Right lobe of liver (tissue), 6 donors: Measurements from ENCODE around the gene ACTBL2. TPM values are rescaled to one million over a fixed set of nuclear protein-coding genes. Genes with fewer than 3 reads are reported as not detected.

Experiments used
- ATAC-seq, 4 donors: fragments of 200-7000 bp; cut with Tn5 transposase; one replicate each; pipeline ENCODE4 v1.9.1; 2020; ENCODE audit warnings: mild to moderate bottlenecking in 4 of 4, moderate library complexity in 4 of 4
- DNase-seq, 3 donors: peaks; one replicate each; pipeline ENCODE4 v3.0.0-alpha.2; 2020
- H3K27ac ChIP-seq, 3 donors: fragments of 200-600 bp; one replicate each; pipeline ENCODE4 v1.8.0; 2022
- H3K27me3 ChIP-seq, 2 donors: fragments of 200-600 bp; one replicate each; pipeline ENCODE4 v1.8.0; 2022
- H3K36me3 ChIP-seq, 4 donors: fragments of 200-600 bp; sonication (generic) in 1 of 4; one replicate each; pipeline versions ENCODE4 v1.5.1 to v1.8.0; 2017 to 2022; ENCODE audit warnings: control low read depth in 1 of 4
- H3K4me1 ChIP-seq, 4 donors: fragments of 200-600 bp; sonication (generic) in 1 of 4; one replicate each; pipeline versions ENCODE4 v1.5.1 to v1.8.0; 2017 to 2022; ENCODE audit warnings: control low read depth in 1 of 4
- H3K4me3 ChIP-seq, 3 donors: fragments of 200-600 bp; one replicate each; pipeline ENCODE4 v1.8.0; 2022
- H3K9me3 ChIP-seq, 4 donors: fragments of 200-600 bp; sonication (generic) in 1 of 4; one replicate each; pipeline versions ENCODE4 v1.5.1 to v1.8.0; 2017 to 2022; ENCODE audit warnings: control low read depth in 1 of 4
- CTCF ChIP-seq, 4 donors: fragments of 200-600 bp in 3 of 4; fragments of 450-650 bp in 1 of 4; IDR thresholded peaks; one replicate each; pipeline versions ENCODE4 v1.5.1 to v1.8.0; 2016 to 2022; ENCODE audit warnings: antibody characterized with exemption in 4 of 4, mild to moderate bottlenecking in 2 of 4
- POLR2A ChIP-seq: fragments of 450-650 bp; IDR thresholded peaks from one replicate; pipeline ENCODE4 v1.6.1; 2017; ENCODE audit warnings: antibody characterized with exemption, mild to moderate bottlenecking
- whole genome bisulfite sequencing: methylation state at CpG from one replicate; pipeline ENCODE4 v1.1.6; 2018; ENCODE audit warnings: low coverage, low lambda C conversion rate; ENCODE audit not compliant: insufficient coverage; ENCODE audit errors: missing lambda C conversion rate; 5-methylcytosine and 5-hydroxymethylcytosine counted together
- intact Hi-C, 2 donors: fragments of 100-400 bp; cut with DNase I; formaldehyde crosslinking; loops; one replicate each; pipeline versions ENCODE4 v1.11.2 to v1.14.1; 2022
- long read RNA-seq: library from polyadenylated mRNA; unstranded; transcript quantifications from one replicate; pipeline ENCODE4 v2.0.0, GENCODE V29; 2019
- total RNA-seq, 6 experiments: library from RNA; depleted of rRNA in 2 of 6; stranded (reverse); fragments of >200 nt in 2 of 6; fragmentation: NEBNext Ultra II Directional in 3 of 6; extraction: Animal tissue kit (Norgen Biotek cat#: 25700) in 3 of 6; gene quantifications; one replicate each; pipeline versions ENCODE4 v1.1.0 to v1.2.4, GENCODE V29; 2016 to 2023
- donor health status: DM: no; HTN: yes; CAD: no.
- donor health status: DM: no; HTN: no; CAD: no.
- donor health status: DM: no; HTN: no; CAD: no.
- donor health status: DM: no; HTN: yes; CAD: no.
- donor health status: DM: no; HTN: yes; CAD: no.

Gene ACTBL2
- total RNA-seq = not detected
- long read RNA-seq = 0 reads

GRCh38 chr5:57482671-57483106 is at the start of gene ACTBL2:
ACTBL2 (minus strand) TSS chr5:57482811; CDS start chr5:57482707, 104 bp downstream.
- TF ChIP-seq CTCF (IDR thresholded peaks at IDR 0.05) (no peak), POLR2A (no peak)
- WGBS = 74% methylated on average over 3 of the region's 5 CpGs

GRCh38 chr5:57531333-57531732 is 48.7 kb upstream of the ACTBL2 start:
- Histone ChIP-seq H3K9me3 (no peaks in the 10 kb centered on the region), H3K4me1 (no peaks in the 10 kb centered on the region), H3K36me3 (no peaks in the 10 kb centered on the region), H3K27ac (no peak overlapping the region), H3K4me3 (no peak overlapping the region), H3K27me3 (no peaks in the 10 kb centered on the region)
- TF ChIP-seq CTCF (IDR thresholded peaks at IDR 0.05) (no peak), POLR2A (no peak)
- ATAC-seq = no peak
- intact Hi-C loops = no loop called here
- no peak for DNase-seq
- 67% methylated on average over 1 of the region's 1 CpG for WGBS

More at GRCh38 chr5:57482671-57483106, at the start of gene ACTBL2:
- intact Hi-C loops = no loop called here
- H3K27ac ChIP-seq = no peak within 1 kb of the TSS
- H3K4me1 ChIP-seq = no peaks in the 10 kb centered on the region
- H3K9me3 ChIP-seq = no peaks in the 10 kb centered on the region
- H3K27me3 ChIP-seq = no peaks in the 10 kb centered on the region
- no peaks in the 10 kb centered on the region for H3K36me3 ChIP-seq
- ATAC-seq (no peak), DNase-seq (no peak)
- no peak within 1 kb of the TSS for H3K4me3 ChIP-seq

- intact Hi-C loops = no loop called here
- H3K27me3 ChIP-seq = no peaks in the 10 kb centered on the region
- WGBS = 48% methylated on average over 4 of the region's 4 CpGs
- H3K4me3 ChIP-seq = no peak overlapping the region
- no peak for DNase-seq
- H3K4me1 ChIP-seq = no peaks in the 10 kb centered on the region
- no peaks in the 10 kb centered on the region for H3K36me3 ChIP-seq
- TF ChIP-seq CTCF (IDR thresholded peaks at IDR 0.05) (no peak), POLR2A (no peak)
- no peaks in the 10 kb centered on the region for H3K9me3 ChIP-seq
- H3K27ac ChIP-seq = no peak overlapping the region
- no peak for ATAC-seq
Observed at GRCh38 chr5:57529864-57530263, 47.3 kb upstream of the ACTBL2 start.

- TF ChIP-seq CTCF (IDR thresholded peaks at IDR 0.05) (no peak), POLR2A (no peak)
- Histone ChIP-seq H3K4me3 (no peak overlapping the region), H3K27me3 (no peaks in the 10 kb centered on the region), H3K27ac (no peak overlapping the region), H3K9me3 (no peaks in the 10 kb centered on the region), H3K36me3 (no peaks in the 10 kb centered on the region), H3K4me1 (no peaks in the 10 kb centered on the region)
- intact Hi-C loops = no loop called here
- no peak for ATAC-seq
- DNase-seq = no peak
- WGBS = 86% methylated on average over 4 of the region's 4 CpGs
Observed at GRCh38 chr5:57527870-57528269, 45.3 kb upstream of the ACTBL2 start.
